ENCODE measurements around the gene FDX1.

Gene FDX1

DNA sequence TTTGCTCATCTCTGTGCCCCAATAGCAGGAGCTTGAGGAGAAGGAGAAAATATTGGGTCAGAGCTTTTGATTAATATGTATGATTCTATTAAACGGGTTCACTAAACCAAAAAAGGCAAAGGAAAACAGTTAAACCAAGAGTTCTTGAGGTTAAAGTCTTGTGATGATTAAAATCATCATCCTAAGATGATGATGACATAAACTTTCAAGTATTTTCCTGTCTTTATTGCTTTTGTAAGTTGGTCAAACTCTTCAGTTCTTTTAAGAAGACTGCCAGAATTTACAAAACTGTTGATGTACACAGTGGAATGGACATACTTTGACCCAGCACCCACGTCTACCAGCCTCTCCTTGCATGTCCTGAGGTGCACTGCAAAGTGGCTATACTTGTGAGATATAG is 41.0 kb downstream of the FDX1 start:
- no peak for DNase-seq

GRCh38 chr11:110471371-110471770 is 41.6 kb downstream of the FDX1 start:
- no peak for DNase-seq

DNA sequence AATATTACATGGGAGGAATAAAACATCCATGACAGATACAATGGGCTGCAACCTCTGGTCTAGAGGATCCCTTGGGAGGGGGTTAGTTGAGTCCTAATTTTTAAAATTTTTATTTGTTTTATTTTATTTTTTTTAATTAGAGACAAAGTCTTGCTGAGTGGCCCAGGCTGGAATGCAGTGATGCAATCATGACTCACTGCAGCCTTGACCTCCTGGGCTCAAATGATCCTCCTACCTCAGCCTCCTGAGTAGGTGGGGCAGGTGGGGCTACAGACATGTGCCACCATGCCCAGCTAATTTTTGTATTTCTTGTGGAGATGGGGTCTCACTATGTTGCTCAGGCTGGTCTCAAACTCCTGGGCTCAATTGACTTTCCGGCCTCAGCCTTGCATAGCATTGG is 43.1 kb downstream of the FDX1 start:
- DNase-seq: no peak

- DNase-seq: no peak
These were observed 44.0 kb downstream of the FDX1 start for GRCh38 chr11:110473706-110474105.

DNA sequence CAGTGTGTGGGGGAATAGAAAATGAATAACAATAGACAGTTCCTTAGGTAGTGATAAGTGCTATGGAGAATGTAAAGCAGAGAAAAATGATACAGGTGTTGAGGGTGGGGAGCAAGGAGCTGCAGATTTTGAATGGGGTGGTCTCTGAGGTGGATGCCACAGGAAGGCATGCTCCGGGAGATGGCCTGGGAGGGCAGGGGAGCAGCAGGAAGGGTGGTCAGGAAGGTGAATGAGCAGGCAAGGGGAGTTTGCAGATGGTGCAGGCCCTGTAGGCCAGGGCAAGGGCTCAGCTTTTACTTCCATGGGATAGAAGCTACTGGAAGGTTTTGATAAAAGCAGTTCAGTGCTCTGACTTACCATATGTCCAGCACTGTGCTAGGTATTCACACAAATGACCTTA is 44.8 kb downstream of the FDX1 start:
- DNase-seq: no peak

DNA sequence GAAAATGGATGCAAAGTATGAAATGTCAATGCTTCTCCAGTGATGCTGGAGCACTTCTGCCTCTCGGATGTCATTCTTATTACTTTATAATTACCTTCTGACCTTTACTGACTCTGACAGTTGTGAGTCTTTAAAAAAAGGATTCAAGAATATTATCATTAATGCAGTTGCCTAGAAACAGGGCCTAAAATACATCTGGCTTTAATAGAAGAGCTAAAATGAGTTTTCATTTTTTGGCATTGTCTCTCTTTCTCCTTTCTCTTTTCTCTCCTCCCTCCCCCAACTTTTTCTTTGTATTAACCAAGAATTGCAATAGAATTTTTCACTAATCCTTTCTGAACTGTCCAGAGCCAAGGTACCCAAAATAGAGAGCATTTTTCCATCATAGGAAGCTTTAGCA is 45.9 kb downstream of the FDX1 start:
- no peak for DNase-seq

DNA sequence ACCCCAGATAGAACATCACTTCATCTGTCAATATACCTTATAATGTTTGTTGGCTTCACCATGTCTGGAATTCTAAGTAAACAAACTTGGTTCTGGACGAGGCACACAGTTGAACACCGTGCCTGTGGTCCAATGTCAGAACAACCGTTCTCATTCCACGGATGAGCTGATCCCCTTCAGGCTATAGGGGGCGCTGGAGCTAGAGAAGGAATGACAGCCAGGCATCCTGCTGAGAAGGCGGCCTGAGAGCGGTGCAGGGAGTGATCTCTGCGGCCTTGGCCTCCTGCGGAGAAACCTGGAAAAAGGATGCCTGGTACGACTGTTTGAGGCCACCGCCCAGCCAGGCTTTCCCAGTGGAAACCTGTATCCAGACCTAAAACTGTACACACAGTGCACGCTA is 48.7 kb downstream of the FDX1 start:
- no peak for DNase-seq

DNA sequence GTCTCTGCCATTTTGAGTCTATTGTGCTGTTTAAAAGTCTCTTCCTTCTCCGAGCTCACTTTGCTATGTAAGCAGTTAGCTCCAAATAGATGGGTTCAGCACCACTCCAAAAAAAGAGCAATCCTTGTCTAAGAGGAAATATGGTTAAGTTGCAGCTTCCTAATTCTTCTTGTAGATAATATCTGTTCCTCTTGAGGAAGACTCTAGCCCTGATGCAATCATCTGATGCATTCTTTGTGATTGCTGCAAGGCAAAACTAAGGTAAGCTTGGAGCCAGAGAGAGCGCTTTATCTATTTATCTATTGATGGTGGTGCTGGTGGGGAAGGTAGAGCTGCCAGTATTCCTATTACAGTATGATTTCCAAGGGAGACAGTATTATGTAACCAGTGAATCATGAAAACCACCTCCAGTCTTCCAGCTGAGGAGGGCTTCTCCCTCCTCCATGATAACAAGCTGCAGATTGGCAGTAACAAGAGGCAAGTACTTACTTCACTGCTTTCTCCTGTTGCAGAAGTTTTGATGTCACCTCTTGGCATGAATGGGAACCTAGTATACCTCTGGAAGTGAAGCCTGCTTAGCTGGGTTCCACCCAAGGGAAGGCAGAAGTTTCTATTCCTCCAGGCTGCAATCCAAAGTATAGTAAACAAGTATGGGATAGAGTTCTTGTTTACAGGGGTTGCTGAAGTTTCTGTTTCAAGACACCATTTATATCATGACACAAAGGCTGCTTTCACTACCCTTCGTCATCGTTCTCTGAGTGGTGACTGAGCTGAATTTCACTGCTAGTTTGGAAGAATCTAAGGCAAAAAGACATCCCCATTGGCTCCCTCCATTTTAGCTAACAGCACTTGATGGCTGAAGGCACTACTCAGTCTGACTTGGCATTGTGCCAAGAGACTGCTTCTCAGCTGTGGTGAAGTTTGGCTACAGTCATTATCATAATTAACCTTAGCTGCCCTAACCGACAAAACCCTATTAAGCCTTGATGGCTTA is 49.7 kb downstream of the FDX1 start:
- DNase-seq: peak; percentile 65 to 70

GRCh38 chr11:110481523-110481922 is 51.8 kb downstream of the FDX1 start:
- no peak for DNase-seq

GRCh38 chr11:110486156-110486555 is 56.4 kb downstream of the FDX1 start:
- no peak for DNase-seq

DNA sequence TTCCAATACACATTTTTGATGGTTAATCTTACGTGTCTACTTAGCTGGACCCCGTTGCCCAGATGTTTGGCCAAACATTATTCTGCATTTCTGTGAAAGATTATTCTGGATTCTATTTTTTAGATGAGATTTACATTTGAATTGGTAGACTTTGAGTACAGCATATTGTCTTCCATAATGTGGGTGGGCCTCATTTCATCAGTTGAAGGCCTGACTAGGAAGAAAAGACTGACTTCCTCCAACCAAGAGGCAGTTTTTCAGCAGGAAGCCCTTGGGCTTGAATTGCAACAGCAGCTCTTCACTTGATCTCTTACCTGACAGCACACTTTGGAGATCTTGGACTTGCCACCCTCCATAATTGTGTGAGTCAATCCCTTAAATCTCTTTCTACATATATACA is 58.7 kb downstream of the FDX1 start:
- peak in 1 of 2 donors; percentile 22 for DNase-seq

- peak; percentile 85 to 91 for DNase-seq
These were observed 61.1 kb downstream of the FDX1 start for GRCh38 chr11:110490886-110491285.

DNA sequence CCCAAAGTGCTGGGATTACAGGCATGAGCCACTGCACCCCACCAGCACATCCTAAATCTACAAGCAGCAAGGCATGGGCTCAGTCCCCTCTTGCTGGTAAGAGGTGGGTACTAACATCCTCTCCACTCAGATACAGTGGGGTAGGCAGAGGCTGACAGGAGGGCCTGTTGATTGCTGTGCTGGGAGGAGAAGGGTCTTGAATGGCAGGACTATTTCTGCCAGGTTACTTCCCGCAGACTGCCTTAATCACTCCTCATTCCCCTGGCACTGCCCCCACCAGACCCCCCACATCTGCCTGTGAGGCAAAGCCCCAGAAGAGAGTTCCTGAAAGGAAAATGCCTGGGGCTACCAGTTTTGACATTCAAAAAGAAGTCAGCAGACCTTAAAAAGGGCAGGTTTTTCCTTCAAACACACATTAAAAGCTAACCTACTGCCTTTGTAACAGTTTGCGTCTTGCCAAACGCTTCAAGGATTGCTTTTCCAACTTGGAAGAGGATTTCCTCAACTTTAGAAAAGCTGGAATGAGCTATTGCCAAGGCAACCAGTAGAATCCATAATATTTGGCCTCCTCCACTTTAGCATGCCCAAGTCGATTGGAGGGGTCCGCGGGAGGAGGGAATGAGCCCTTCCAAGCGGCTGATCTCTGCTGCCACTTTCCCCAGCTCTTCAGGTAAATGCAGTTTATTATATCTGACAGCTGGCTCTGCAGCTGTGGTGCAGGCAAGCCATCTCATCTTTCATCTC is 62.0 kb downstream of the FDX1 start:
- no peak for DNase-seq

DNA sequence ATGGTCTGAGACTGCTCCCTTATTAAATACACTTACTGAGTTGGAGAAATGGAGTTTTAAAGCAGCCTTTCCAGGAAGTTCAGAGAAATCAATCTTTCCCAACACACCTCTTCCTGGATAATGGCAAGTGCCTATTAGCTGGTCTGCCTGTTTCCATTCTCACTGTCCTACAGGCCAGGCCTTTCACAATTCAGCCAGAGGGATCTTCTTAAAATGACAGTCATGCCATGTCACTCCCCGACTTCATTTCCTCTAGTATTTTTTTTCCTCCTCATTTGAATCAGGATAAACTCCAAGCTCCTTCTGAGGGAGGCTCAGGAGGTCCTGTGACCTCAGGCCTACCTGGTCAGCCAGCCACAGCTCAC is 62.6 kb downstream of the FDX1 start:
- DNase-seq: peak; percentile 47 to 57

DNA sequence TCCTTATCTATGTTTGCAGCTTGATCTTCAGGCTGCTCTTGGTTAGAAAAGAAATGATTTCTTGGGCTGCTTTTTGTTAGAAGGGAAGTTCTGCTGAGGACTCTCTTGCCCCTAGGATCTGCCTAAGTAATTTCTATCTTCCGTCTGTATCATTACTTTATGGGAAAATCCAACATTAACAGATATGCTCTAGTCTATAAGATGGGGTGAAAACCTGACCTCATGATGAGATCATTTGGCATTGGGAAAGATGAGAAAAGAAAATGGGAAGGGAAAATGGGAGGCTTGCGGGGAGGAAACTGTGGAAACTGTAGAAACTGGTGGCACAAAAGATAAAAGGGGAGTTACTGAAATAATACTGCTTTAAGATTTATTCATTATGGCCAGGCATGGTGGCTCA is 63.6 kb downstream of the FDX1 start:
- peak; percentile 92 to 94 for DNase-seq

- peak; percentile 99 for DNase-seq
These were observed 67.7 kb downstream of the FDX1 start for GRCh38 chr11:110497231-110497978.

DNA sequence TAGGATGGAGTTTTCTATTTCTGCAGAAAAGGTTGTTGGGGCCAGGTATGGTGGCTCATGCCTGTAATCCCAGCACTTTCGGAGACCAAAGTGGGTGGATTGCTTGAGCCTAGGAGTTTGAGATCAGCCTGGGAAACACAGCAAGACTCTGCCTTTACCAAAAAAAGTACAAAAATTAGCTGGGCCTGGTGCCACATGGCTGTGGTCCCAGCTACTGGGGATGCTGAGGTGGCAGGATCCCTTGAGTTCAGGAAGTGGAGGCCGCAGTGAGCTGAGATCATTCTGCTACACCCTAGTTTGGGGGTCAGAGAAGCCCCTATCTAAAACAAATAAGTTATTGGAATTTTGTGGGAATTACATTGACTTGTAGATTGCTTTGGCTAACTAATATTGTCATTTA is 71.7 kb downstream of the FDX1 start:
- no peak for DNase-seq

DNA sequence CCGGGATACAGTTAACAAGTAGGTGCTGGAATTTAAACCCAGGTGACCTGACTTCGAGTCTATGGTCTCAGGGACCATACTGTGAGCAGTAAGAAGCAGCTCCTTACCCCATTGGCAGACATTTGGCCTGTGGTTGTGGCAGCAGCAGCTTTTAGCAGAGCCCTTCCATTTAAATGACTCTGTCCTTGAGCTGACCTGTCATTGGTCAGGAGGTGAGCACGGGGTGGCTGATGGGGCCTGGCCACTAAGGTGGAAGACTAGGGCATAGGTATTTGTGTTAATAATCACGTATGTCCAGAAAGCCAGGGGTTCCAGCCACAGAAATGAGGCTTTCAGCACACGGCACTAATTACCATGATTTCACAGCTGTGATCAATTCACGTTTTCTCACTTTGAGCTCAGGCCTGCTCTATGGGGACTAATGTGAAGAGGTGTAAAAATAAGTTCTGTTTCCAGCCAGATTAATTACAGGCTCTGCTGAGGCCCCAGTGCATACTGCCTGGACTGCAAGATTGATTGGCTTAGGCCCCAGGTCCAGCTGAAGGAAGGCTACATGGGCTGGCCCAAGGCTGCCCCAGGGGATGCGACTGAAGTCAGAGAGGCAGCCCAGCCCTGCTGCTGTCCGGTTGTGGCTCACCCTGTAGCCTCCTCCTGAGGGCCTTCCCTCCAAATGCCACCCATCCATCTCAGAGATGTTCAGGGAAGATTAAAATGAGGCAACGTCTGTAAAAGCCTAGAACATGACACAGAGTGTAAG is 76.0 kb downstream of the FDX1 start:
- DNase-seq: no peak

DNA sequence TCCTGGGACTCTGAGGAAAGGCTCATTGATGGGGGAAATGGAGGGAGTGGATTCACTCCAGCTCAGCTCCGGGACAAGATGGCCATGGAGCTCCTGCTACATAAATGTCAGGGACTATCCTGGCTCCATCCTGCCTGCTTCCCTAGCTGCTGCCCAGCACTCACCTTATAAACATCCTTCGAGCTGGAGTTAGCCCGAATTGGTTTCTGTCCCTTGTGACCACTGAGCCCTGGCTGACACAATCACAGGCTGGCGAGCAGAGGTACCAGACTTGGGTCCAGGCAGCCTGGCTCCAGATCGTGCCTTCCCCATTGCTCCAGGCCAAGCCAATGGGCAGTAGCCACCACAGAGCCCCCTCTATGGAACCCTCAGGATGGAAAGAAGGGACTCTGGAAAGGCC is 77.6 kb downstream of the FDX1 start:
- no peak for DNase-seq

- DNase-seq: no peak
These were observed 79.0 kb downstream of the FDX1 start for GRCh38 chr11:110508786-110509185.

DNA sequence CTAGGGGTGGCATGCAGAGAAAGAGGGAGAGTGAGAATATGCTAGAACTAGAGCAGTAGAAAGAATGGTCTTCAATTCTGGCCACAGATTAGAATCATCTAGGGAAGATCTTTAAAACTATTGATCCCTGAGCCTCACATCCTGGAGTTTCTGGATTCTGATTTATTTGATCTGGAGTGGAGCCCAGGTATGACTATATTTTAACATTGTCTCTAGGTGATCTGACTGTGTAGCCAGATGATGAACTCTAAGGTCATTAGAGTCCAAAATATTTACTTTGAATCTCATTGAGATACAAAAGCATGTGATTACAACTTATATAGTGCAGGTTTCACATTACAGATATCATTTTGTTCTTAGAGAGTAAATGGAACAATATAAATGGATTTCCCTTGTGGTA is 79.7 kb downstream of the FDX1 start:
- no peak for DNase-seq

- no peak for DNase-seq
These were observed 82.3 kb downstream of the FDX1 start for GRCh38 chr11:110512026-110512425.
